Measurements from ENCODE around the gene CD36. TPM values are rescaled to one million over a fixed set of nuclear protein-coding genes. Genes with fewer than 3 reads are reported as not detected.

CD36 gene
- total RNA-seq, 1 experiment from 2014 or later: 0.32 TPM

- Histone ChIP-seq H3K27me3 (ENCODE audit: insufficient read depth, low read length) (no peaks in the 10 kb centered on the region), H3K4me3 (replicated peaks in 1 of 2; ENCODE audit: low read depth in 1 of 2, low read length in 2 of 2) (no peak overlapping the region), H3K9ac (ENCODE audit: low read length) (no peak overlapping the region), H2AFZ (ENCODE audit: low read depth, low read length, poor library complexity, severe bottlenecking) (no peak overlapping the region), H3K9me2 (ENCODE audit: insufficient read depth) (no peaks in the 10 kb centered on the region), H3K27ac (ENCODE audit: low read depth, low read length) (no peak overlapping the region), H3K79me2 (ENCODE audit: insufficient read depth, low read length) (no peaks in the 10 kb centered on the region), H3K4me1 (ENCODE audit: control insufficient read depth in 1 of 2, insufficient read depth in 2 of 2, low read length in 2 of 2) (peaks cover 26 to 31% of the 10 kb centered on the region in 2 experiments; a peak in 3 of 4 replicates), H3K36me3 (ENCODE audit: control insufficient read depth in 1 of 2, insufficient read depth in 2 of 2, low read length in 2 of 2) (no peaks in the 10 kb centered on the region), H3K4me2 (ENCODE audit: low read length) (no peak overlapping the region), H3K9me3 (ENCODE audit: control insufficient read depth in 1 of 2, insufficient read depth in 1 of 2, low read depth in 1 of 2, low read length in 2 of 2) (no peaks in the 10 kb centered on the region), H4K20me1 (ENCODE audit: insufficient read depth) (no peaks in the 10 kb centered on the region)
- ChIA-PET RAD21 (ENCODE audit: low non-redundant PET in 1 of 2, low total read pairs in 2 of 2, uncharacterized antibody in 2 of 2, unreplicated experiment in 2 of 2) (no interaction called here), CTCF (no interaction called here), POLR2A (no interaction called here)
- intact Hi-C loops (cut with micrococcal nuclease): no loop called here
- no peak for TF ChIP-seq ATF3 (IDR thresholded peaks at IDR 0.05)
- no peak for TF ChIP-seq CBX3 (IDR thresholded peaks at IDR 0.05; ENCODE audit: low read depth)
- no peak for TF ChIP-seq EZH2 (IDR thresholded peaks at IDR 0.05)
- no peak for TF ChIP-seq POLR2A (IDR thresholded peaks at IDR 0.05; ENCODE audit: borderline replicate concordance, extremely low read depth, insufficient read depth, insufficient read length)
- TF ChIP-seq TCF7L2 (IDR thresholded peaks at IDR 0.05; ENCODE audit: borderline replicate concordance, extremely low read depth, insufficient read depth, insufficient read length): no peak
- TF ChIP-seq MAX (IDR thresholded peaks at IDR 0.05): no peak
- TF ChIP-seq ZFX (IDR thresholded peaks at IDR 0.05): no peak
- TF ChIP-seq EZH2phosphoT487 (IDR thresholded peaks at IDR 0.05; ENCODE audit: borderline replicate concordance): no peak
- no peak for TF ChIP-seq EGR1 (IDR thresholded peaks at IDR 0.05; ENCODE audit: low read depth)
- ATAC-seq (no peak), DNase-seq (ENCODE audit: low read depth, low spot score) (no peak)
- BruUV-seq (replicated peaks): no TSS peak
Measured at GRCh38 chr7:80609751-80610150, 28.7 kb upstream of the CD36 start.

GRCh38 chr7:80611353-80611752, 27.1 kb upstream of the CD36 start:
- peak overlapping the region; percentile 4; the same call in 1 of the 2 replicates for H3K4me2 ChIP-seq (ENCODE audit: low read length)
- no peaks in the 10 kb centered on the region for H3K79me2 ChIP-seq (ENCODE audit: insufficient read depth, low read length)
- ChIA-PET POLR2A (interaction anchor here (1.4 kb wide), 1 partner anchor 9 kb away, joined by 3 read pairs; no protein-coding TSS in a partner anchor), CTCF (no interaction called here), RAD21 (ENCODE audit: low non-redundant PET in 1 of 2, low total read pairs in 2 of 2, uncharacterized antibody in 2 of 2, unreplicated experiment in 2 of 2) (no interaction called here)
- H3K27ac ChIP-seq (ENCODE audit: low read depth, low read length): peak overlapping the region; percentile 48
- H3K9me2 ChIP-seq (ENCODE audit: insufficient read depth): no peaks in the 10 kb centered on the region
- H4K20me1 ChIP-seq (ENCODE audit: insufficient read depth): no peaks in the 10 kb centered on the region
- BruUV-seq (replicated peaks): no TSS peak
- TF ChIP-seq CEBPB (IDR thresholded peaks at IDR 0.05; ENCODE audit: low read depth) (no peak), SIN3A (IDR thresholded peaks at IDR 0.05; ENCODE audit: low read depth) (no peak), ZFX (IDR thresholded peaks at IDR 0.05) (no peak), RAD21 (IDR thresholded peaks at IDR 0.05; ENCODE audit: low read depth) (no peak), FOSL1 (IDR thresholded peaks at IDR 0.05; ENCODE audit: low read depth) (no peak), MAX (IDR thresholded peaks at IDR 0.05) (no peak), TCF7L2 (IDR thresholded peaks at IDR 0.05; ENCODE audit: borderline replicate concordance, extremely low read depth, insufficient read depth, insufficient read length) (no peak), JUND (IDR thresholded peaks at IDR 0.05) (no peak)
- H3K4me1 ChIP-seq (ENCODE audit: control insufficient read depth in 1 of 2, insufficient read depth in 2 of 2, low read length in 2 of 2): peaks cover 33 to 38% of the 10 kb centered on the region in 2 experiments; a peak in 3 of 4 replicates
- no peaks in the 10 kb centered on the region for H3K36me3 ChIP-seq (ENCODE audit: control insufficient read depth in 1 of 2, insufficient read depth in 2 of 2, low read length in 2 of 2)
- no peaks in the 10 kb centered on the region for H3K27me3 ChIP-seq (ENCODE audit: insufficient read depth, low read length)
- DNase-seq (ENCODE audit: low read depth, low spot score): no peak
- H3K9me3 ChIP-seq (ENCODE audit: control insufficient read depth in 1 of 2, insufficient read depth in 1 of 2, low read depth in 1 of 2, low read length in 2 of 2): no peaks in the 10 kb centered on the region
- intact Hi-C loops (cut with micrococcal nuclease): no loop called here
- peak overlapping the region; percentile 19 for H2AFZ ChIP-seq (ENCODE audit: low read depth, low read length, poor library complexity, severe bottlenecking)
- H3K4me3 ChIP-seq (replicated peaks in 1 of 2; ENCODE audit: low read depth in 1 of 2, low read length in 2 of 2): no peak overlapping the region
- no peak overlapping the region for H3K9ac ChIP-seq (ENCODE audit: low read length)
- ATAC-seq: no peak
